Activated CD4-positive, alpha-beta T cell treated with anti-CD3 and anti-CD28 coated beads, Interleukin-2, amount 10 ng/mL, durations not matched to agents 24 days and 14 days (primary cell): ENCODE data around the gene RPL41. TPM values are rescaled to one million over a fixed set of nuclear protein-coding genes. Genes with fewer than 3 reads are reported as not detected.

Experiments
- DNase-seq: peaks from one replicate; pipeline ENCODE4 v3.0.0; 2022
- H3K27ac Mint-ChIP-seq: one replicate; pipeline ENCODE4 v1.8.0; 2022; ENCODE audit warnings: mild to moderate bottlenecking, mixed read lengths
- H3K27me3 Mint-ChIP-seq: one replicate; pipeline ENCODE4 v1.8.0; 2022; ENCODE audit warnings: mixed read lengths
- H3K36me3 Mint-ChIP-seq: one replicate; pipeline ENCODE4 v1.8.0; 2022; ENCODE audit warnings: low read depth, mild to moderate bottlenecking, mixed read lengths
- H3K4me1 Mint-ChIP-seq: one replicate; pipeline ENCODE4 v1.8.0; 2021; ENCODE audit warnings: mixed read lengths
- H3K4me3 Mint-ChIP-seq: one replicate; pipeline ENCODE4 v1.8.0; 2022; ENCODE audit warnings: mild to moderate bottlenecking, moderate library complexity, mixed read lengths
- H3K9me3 Mint-ChIP-seq: one replicate; pipeline ENCODE4 v1.8.0; 2021; ENCODE audit warnings: mixed read lengths
- intact Hi-C: fragments of 100-400 bp; cut with micrococcal nuclease; formaldehyde crosslinking; loops from one replicate; pipeline ENCODE4 v1.15.1; 2023
- total RNA-seq: library from RNA; stranded (reverse); gene quantifications from 2 replicates; pipeline ENCODE4 v1.2.3, GENCODE V29; 2022

RPL41 gene
- total RNA-seq, 1 donor from 2014 or later = 3,831 TPM

- peaks cover 31% of the 10 kb centered on the region for H3K36me3 Mint-ChIP-seq
- H3K27me3 Mint-ChIP-seq = no peaks in the 10 kb centered on the region
- peaks cover 57% of the 10 kb centered on the region for H3K4me1 Mint-ChIP-seq
- peak overlapping the region; percentile 94 for H3K27ac Mint-ChIP-seq
- intact Hi-C loops = loop anchor here (1.0 to 10.0 kb wide), 7 partner anchors 8 to 1628 kb away; partner anchors contain the start of genes CDK4, MARCHF9, MYL6B and TIMELESS
- DNase-seq = no peak
- H3K9me3 Mint-ChIP-seq = no peaks in the 10 kb centered on the region
- peak overlapping the region; percentile 98 for H3K4me3 Mint-ChIP-seq
Observed at GRCh38 chr12:56126732-56127239, 10.4 kb downstream of the RPL41 start.

- no peaks in the 10 kb centered on the region for H3K27me3 Mint-ChIP-seq
- H3K9me3 Mint-ChIP-seq = no peaks in the 10 kb centered on the region
- intact Hi-C loops = loop anchor here (2.0 to 10.0 kb wide), 3 partner anchors 129 to 1627 kb away; partner anchors contain the start of genes CDK4, MARCHF9 and TIMELESS
Observed at GRCh38 chr12:56127485-56127887, 11.1 kb downstream of the RPL41 start.

GRCh38 chr12:56127888-56128669 lies 11.6 kb downstream of the RPL41 start, which contains the start of gene ESYT1:
TSS of gene ESYT1 (plus strand) at chr12:56128267. CDS start at chr12:56128320, 53 bp downstream.
- no peaks in the 10 kb centered on the region for H3K27me3 Mint-ChIP-seq
- peak; percentile 99 for DNase-seq
- H3K36me3 Mint-ChIP-seq = peaks cover 39% of the 10 kb centered on the region
- peak within 1 kb of the TSS; percentile 98 for H3K4me3 Mint-ChIP-seq
- no peaks in the 10 kb centered on the region for H3K9me3 Mint-ChIP-seq
- H3K4me1 Mint-ChIP-seq = peaks cover 65% of the 10 kb centered on the region
- peak within 1 kb of the TSS; percentile 94 for H3K27ac Mint-ChIP-seq
- intact Hi-C loops = loop anchor here (2.0 to 10.0 kb wide), 4 partner anchors 129 to 1627 kb away; partner anchors contain the start of genes CDK4, MARCHF9, SPRYD4 and TIMELESS

More at GRCh38 chr12:56127485-56127887, 11.1 kb downstream of the RPL41 start:
- Mint-ChIP-seq H3K4me3 (peak overlapping the region; percentile 98), H3K36me3 (peaks cover 36% of the 10 kb centered on the region), H3K4me1 (peaks cover 64% of the 10 kb centered on the region), H3K27ac (peak overlapping the region; percentile 94)
- no peak for DNase-seq

- intact Hi-C loops = loop anchor here (1.0 to 10.0 kb wide), 4 partner anchors 9 to 1626 kb away; partner anchors contain the start of genes CDK4, MARCHF9, SPRYD4 and TIMELESS
- H3K4me1 Mint-ChIP-seq = peaks cover 68% of the 10 kb centered on the region
- H3K4me3 Mint-ChIP-seq = peak overlapping the region; percentile 98
- no peaks in the 10 kb centered on the region for H3K9me3 Mint-ChIP-seq
- no peak for DNase-seq
- H3K36me3 Mint-ChIP-seq = peaks cover 45% of the 10 kb centered on the region
- H3K27me3 Mint-ChIP-seq = no peaks in the 10 kb centered on the region
- peak overlapping the region; percentile 94 for H3K27ac Mint-ChIP-seq
Observed at GRCh38 chr12:56128670-56129205, 12.3 kb downstream of the RPL41 start.

- DNase-seq = peak; percentile 94
- Mint-ChIP-seq H3K27ac (peak overlapping the region; percentile 94), H3K36me3 (peaks cover 52% of the 10 kb centered on the region), H3K9me3 (no peaks in the 10 kb centered on the region), H3K4me3 (peak overlapping the region; percentile 98), H3K4me1 (peaks cover 65% of the 10 kb centered on the region), H3K27me3 (no peaks in the 10 kb centered on the region)
- intact Hi-C loops = loop anchor here (1.0 to 10.0 kb wide), 4 partner anchors 8 to 1625 kb away; partner anchors contain the start of genes CDK4, MARCHF9, SPRYD4 and TIMELESS
Observed at GRCh38 chr12:56129206-56129941, 12.9 kb downstream of the RPL41 start.

- H3K4me3 Mint-ChIP-seq = peak overlapping the region; percentile 98
- no peak for DNase-seq
- no peaks in the 10 kb centered on the region for H3K27me3 Mint-ChIP-seq
- H3K9me3 Mint-ChIP-seq = no peaks in the 10 kb centered on the region
- intact Hi-C loops = loop anchor here (1.0 to 10.0 kb wide), 4 partner anchors 7 to 1625 kb away; partner anchors contain the start of genes CDK4, MARCHF9, SPRYD4 and TIMELESS
- H3K4me1 Mint-ChIP-seq = peaks cover 62% of the 10 kb centered on the region
- H3K27ac Mint-ChIP-seq = peak overlapping the region; percentile 94
- H3K36me3 Mint-ChIP-seq = peaks cover 56% of the 10 kb centered on the region
Observed at GRCh38 chr12:56129942-56130495, 13.6 kb downstream of the RPL41 start.

- H3K4me1 Mint-ChIP-seq = peaks cover 59% of the 10 kb centered on the region
- H3K36me3 Mint-ChIP-seq = peaks cover 57% of the 10 kb centered on the region
- H3K4me3 Mint-ChIP-seq = peak overlapping the region; percentile 98
- H3K9me3 Mint-ChIP-seq = no peaks in the 10 kb centered on the region
- no peak for DNase-seq
- peak overlapping the region; percentile 46 for H3K27ac Mint-ChIP-seq
- H3K27me3 Mint-ChIP-seq = no peaks in the 10 kb centered on the region
- intact Hi-C loops = no loop called here
Observed at GRCh38 chr12:56130876-56131275, 14.4 kb downstream of the RPL41 start.

DNA sequence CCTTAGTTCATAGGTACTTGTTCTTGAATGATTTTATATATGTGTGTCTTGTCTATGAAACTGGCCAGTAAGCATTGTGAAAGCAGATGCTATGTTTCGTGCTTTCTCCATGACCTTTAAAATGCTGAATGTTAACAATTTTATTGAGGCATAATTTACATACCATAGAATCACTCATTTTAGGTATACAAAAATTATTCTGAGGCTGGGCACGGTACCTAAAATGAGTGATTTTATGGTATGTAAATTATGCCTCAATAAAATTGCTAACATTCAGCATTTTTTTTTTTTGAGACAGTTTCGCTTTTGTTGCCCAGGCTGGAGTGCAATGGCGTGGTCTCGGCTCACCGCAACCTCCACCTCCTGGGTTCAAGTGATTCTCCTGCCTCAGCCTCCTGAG lies 18.5 kb downstream of the RPL41 start:
- Mint-ChIP-seq H3K4me3 (no peak overlapping the region), H3K4me1 (peaks cover 55% of the 10 kb centered on the region), H3K9me3 (no peaks in the 10 kb centered on the region), H3K27ac (no peak overlapping the region), H3K27me3 (no peaks in the 10 kb centered on the region), H3K36me3 (peaks cover 85% of the 10 kb centered on the region)
- DNase-seq = no peak
- intact Hi-C loops = no loop called here

DNA sequence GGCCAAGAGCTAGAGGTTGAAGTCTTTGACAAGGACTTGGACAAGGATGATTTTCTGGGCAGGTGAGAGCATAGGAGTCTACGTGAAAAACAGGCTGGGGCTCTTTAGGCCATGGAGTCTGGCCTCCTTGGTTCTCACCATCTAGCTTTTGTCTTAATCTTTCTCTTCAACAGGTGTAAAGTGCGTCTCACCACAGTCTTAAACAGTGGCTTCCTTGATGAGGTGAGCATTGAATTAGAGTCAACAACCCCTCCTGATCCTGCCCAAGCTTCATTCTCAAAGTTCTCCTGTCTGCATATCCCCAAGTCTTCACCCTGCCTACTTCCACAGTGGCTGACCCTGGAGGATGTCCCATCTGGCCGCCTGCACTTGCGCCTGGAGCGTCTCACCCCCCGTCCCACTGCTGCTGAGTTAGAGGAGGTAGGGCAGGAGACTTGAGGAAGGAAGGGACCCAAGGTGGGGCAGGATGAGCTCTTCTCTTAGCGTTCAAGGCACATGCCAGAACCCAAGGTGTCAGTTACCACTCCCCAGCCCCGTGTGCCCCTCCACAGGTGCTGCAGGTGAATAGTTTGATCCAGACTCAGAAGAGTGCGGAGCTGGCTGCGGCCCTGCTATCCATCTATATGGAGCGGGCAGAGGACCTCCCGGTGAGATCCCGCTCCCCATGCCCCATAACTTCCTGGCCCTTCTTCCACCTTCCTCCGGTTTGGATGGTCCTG lies 21.6 kb downstream of the RPL41 start:
- Mint-ChIP-seq H3K4me3 (peak overlapping the region; percentile 30), H3K27me3 (no peaks in the 10 kb centered on the region), H3K36me3 (peaks cover 81% of the 10 kb centered on the region), H3K27ac (peak overlapping the region; percentile 80), H3K9me3 (no peaks in the 10 kb centered on the region), H3K4me1 (peaks cover 50% of the 10 kb centered on the region)
- intact Hi-C loops = loop anchor here (1.0 kb wide), 1 partner anchor 9 kb away; no protein-coding TSS in a partner anchor
- DNase-seq = no peak

DNA sequence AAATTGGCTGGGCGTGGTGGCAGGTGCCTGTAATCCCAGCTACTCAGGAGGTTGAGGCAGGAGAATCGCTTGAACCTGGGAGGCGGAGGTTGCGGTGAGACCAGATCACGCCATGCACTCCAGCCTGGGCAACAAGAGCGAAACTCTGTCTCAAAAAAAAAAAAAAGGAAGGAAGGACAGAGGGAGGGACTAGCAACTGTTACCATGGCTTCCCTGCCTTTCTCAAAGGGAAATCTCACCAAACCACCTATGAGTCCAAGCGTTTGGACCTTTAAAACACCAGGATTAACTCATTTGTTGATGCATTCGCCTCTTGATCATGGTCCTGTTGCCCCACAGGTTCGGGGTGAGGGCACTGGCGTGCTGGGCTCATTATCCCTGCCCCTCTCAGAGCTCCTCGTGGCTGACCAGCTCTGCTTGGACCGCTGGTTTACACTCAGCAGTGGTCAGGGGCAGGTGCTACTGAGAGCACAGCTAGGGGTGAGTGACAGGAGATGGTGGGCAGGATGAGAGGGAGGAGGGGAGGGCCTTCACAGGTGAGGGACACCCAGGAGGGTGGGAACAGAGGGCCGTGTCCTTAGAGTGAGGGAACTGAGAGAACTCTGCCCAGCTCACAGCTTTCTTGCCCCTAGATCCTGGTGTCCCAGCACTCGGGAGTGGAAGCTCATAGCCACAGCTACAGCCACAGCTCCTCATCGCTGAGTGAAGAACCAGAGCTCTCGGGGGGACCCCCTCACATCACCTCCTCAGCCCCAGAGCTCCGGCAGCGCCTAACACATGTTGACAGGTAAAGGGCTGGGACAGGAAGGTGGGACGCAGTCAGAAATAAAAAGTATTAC lies 25.7 kb downstream of the RPL41 start:
- intact Hi-C loops = no loop called here
- peaks cover 37% of the 10 kb centered on the region for H3K4me1 Mint-ChIP-seq
- no peaks in the 10 kb centered on the region for H3K9me3 Mint-ChIP-seq
- H3K27ac Mint-ChIP-seq = no peak overlapping the region
- DNase-seq = no peak
- peaks cover 74% of the 10 kb centered on the region for H3K36me3 Mint-ChIP-seq
- H3K4me3 Mint-ChIP-seq = no peak overlapping the region
- no peaks in the 10 kb centered on the region for H3K27me3 Mint-ChIP-seq

DNA sequence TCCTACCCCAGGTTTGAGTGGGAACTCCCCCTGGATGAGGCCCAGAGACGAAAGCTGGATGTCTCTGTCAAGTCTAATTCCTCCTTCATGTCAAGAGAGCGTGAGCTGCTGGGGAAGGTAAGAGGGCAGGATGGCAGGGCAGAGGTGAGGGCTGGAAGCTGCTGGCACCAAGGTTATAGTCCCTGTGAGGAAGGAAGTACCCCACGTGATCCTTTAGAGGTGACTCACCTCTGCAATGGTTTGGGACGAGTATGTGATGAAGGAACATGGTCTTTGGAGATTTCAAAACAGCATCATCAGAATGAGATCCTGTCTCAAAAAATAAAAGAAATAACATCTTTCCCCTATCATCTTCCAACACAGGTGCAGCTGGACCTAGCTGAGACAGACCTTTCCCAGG lies 26.8 kb downstream of the RPL41 start:
- no peak for DNase-seq
- H3K27ac Mint-ChIP-seq = peak overlapping the region; percentile 80
- no peaks in the 10 kb centered on the region for H3K9me3 Mint-ChIP-seq
- no peaks in the 10 kb centered on the region for H3K27me3 Mint-ChIP-seq
- H3K4me1 Mint-ChIP-seq = peaks cover 30% of the 10 kb centered on the region
- intact Hi-C loops = no loop called here
- H3K36me3 Mint-ChIP-seq = peaks cover 64% of the 10 kb centered on the region
- H3K4me3 Mint-ChIP-seq = no peak overlapping the region

DNA sequence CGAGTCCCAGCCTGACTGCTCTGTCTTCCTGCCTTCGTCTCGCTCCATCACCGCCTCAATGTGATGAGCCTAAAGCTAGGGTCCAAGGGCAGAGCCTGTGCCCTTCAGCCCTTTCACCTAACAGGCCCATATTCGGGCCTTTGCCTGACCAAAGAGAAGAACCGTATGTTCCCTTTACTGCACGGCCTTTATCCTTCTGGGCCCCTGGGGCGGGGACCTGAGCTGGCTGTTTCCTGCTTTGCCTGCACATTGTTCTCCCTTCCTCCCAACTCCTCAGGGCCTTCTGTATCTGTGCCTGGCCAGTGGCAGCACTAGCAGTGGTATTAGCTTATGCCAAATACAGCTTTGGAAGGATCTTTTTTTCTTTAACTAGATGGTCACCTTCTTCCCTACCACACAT lies 27.4 kb downstream of the RPL41 start:
- Mint-ChIP-seq H3K4me1 (peaks cover 23% of the 10 kb centered on the region), H3K36me3 (peaks cover 57% of the 10 kb centered on the region), H3K4me3 (no peak overlapping the region), H3K27me3 (no peaks in the 10 kb centered on the region), H3K27ac (peak overlapping the region; percentile 80), H3K9me3 (no peaks in the 10 kb centered on the region)
- intact Hi-C loops = no loop called here
- DNase-seq = no peak
